Naive thymus-derived CD4-positive, alpha-beta T cell (primary cell): ENCODE results near the gene RAB11B. TPM values are rescaled to one million over a fixed set of nuclear protein-coding genes. Genes with fewer than 3 reads are reported as not detected.
A peak's percentile ranks its signal among the peaks of the same experiment; 100 is the strongest.
"Not testable (repeated sequence)": the region's sequence is repeated elsewhere in the genome, so short reads cannot be mapped to it uniquely, and the experiment has no call there.

Experiments
- ATAC-seq: fragments of 150-1000 bp; cut with Tn5 transposase; 2 replicates; pipeline ENCODE4 v1.10.0; 2021; ENCODE audit warnings: mild to moderate bottlenecking, moderate library complexity
- CTCF ChIA-PET: fragments of 350-600 bp; sonication (Branson Sonifier 250); formaldehyde crosslinking; loops from one replicate; lab custom pipeline; 2021; ENCODE audit warnings: antibody characterized with exemption; lab: Charles Lee
- POLR2A ChIA-PET: fragments of 350-600 bp; sonication (Branson Sonifier 250); formaldehyde crosslinking; loops from one replicate; lab custom pipeline; 2021; ENCODE audit warnings: antibody characterized with exemption, inconsistent platforms; lab: Charles Lee
- DNase-seq, 9 donors: peaks; one replicate each; pipeline versions ENCODE4 v3.0.0 to v3.0.0-alpha.2; 2020 to 2022; ENCODE audit warnings: mixed read lengths in 1 of 9
- H3K27ac ChIP-seq: one replicate; pipeline ENCODE4 v1.7.0; 2013; ENCODE audit warnings: mild to moderate bottlenecking, low read depth, low read length, moderate library complexity
- H3K27me3 ChIP-seq, 2 donors: one replicate each; pipeline ENCODE4 v1.7.0; 2013; ENCODE audit warnings: low read length in 2 of 2, mild to moderate bottlenecking in 2 of 2, moderate library complexity in 2 of 2; ENCODE audit not compliant: control insufficient read depth in 2 of 2, insufficient read depth in 2 of 2
- H3K36me3 ChIP-seq, 3 experiments: 1 replicate in 2 of 3; 2 replicates in 1 of 3; pipeline ENCODE4 v1.7.0; 2013; ENCODE audit warnings: low read length in 3 of 3, mild to moderate bottlenecking in 3 of 3, moderate library complexity in 1 of 3; ENCODE audit not compliant: insufficient read depth in 3 of 3, control insufficient read depth in 2 of 3
- H3K4me1 ChIP-seq, 2 donors: one replicate each; pipeline ENCODE4 v1.7.0; 2013; ENCODE audit warnings: low read length in 2 of 2, mild to moderate bottlenecking in 2 of 2, moderate library complexity in 1 of 2; ENCODE audit not compliant: control insufficient read depth in 2 of 2, insufficient read depth in 2 of 2
- H3K4me3 ChIP-seq: 2 replicates; pipeline ENCODE4 v1.7.0; 2013; ENCODE audit warnings: mild to moderate bottlenecking, low read length
- H3K9me3 ChIP-seq, 3 experiments: 1 replicate in 2 of 3; 2 replicates in 1 of 3; pipeline ENCODE4 v1.7.0; 2013; ENCODE audit warnings: low read length in 3 of 3; ENCODE audit not compliant: control insufficient read depth in 2 of 3
- H3K27ac Mint-ChIP-seq, 9 donors: one replicate each; pipeline ENCODE4 v1.8.0; 2020 to 2022; ENCODE audit warnings: mixed read lengths in 9 of 9, mild to moderate bottlenecking in 8 of 9, moderate library complexity in 5 of 9, inconsistent platforms in 2 of 9
- H3K27me3 Mint-ChIP-seq, 5 donors: one replicate each; pipeline ENCODE4 v1.8.0; 2021 to 2022; ENCODE audit warnings: mixed read lengths in 5 of 5, mild to moderate bottlenecking in 1 of 5
- H3K36me3 Mint-ChIP-seq, 5 donors: one replicate each; pipeline ENCODE4 v1.8.0; 2020 to 2022; ENCODE audit warnings: mixed read lengths in 5 of 5, mild to moderate bottlenecking in 3 of 5, inconsistent platforms in 1 of 5
- H3K4me1 Mint-ChIP-seq, 7 donors: one replicate each; pipeline ENCODE4 v1.8.0; 2020 to 2022; ENCODE audit warnings: mixed read lengths in 7 of 7, mild to moderate bottlenecking in 3 of 7, inconsistent platforms in 1 of 7
- H3K4me3 Mint-ChIP-seq, 10 donors: one replicate each; pipeline ENCODE4 v1.8.0; 2020 to 2022; ENCODE audit warnings: mild to moderate bottlenecking in 10 of 10, mixed read lengths in 10 of 10, moderate library complexity in 6 of 10, inconsistent platforms in 2 of 10
- H3K9me3 Mint-ChIP-seq, 11 donors: one replicate each; pipeline ENCODE4 v1.8.0; 2020 to 2022; ENCODE audit warnings: mixed read lengths in 11 of 11, mild to moderate bottlenecking in 4 of 11, inconsistent platforms in 1 of 11, moderate library complexity in 1 of 11
- intact Hi-C, 2 donors: fragments of 100-400 bp; cut with micrococcal nuclease; formaldehyde crosslinking; loops; one replicate each; pipeline ENCODE4 v1.15.1; 2023
- polyA plus RNA-seq, 2 donors: library from polyadenylated mRNA; unstranded; fragments of 300-500 nt; fragmentation: Illumina TruSeq; gene quantifications; one replicate each; pipeline ENCODE4 v1.2.3, GENCODE V29; 2021
- total RNA-seq, 6 experiments: library from RNA in 5 of 6; stranded (reverse) in 5 of 6; gene quantifications; 1 replicate in 5 of 6; 2 replicates in 1 of 6; pipeline ENCODE4 v1.2.3 and lab custom pipeline; 2021 to 2026

The RAB11B gene
- total RNA-seq (100 to 1,000 TPM in 3 of 5 experiments, 10 to 100 TPM in 2; 77.4 to 113 (median 103) TPM), polyA plus RNA-seq (10 to 100 TPM; 53.1 to 63.8 TPM), total RNA-seq (lab: John Stamatoyannopoulos, UW) (22.2 reads per million, percentile 53 among the genes with 10 or more reads in this experiment)

GRCh38 chr19:8389891-8390616 is at the start of gene RAB11B:
Gene RAB11B, plus strand, starts transcription at chr19:8390360. Its CDS starts 57 bp downstream, at chr19:8390417.
- H3K27ac ChIP-seq = peak within 1 kb of the TSS; percentile 98
- H3K36me3 ChIP-seq = no peaks in the 10 kb centered on the region
- H3K4me1 ChIP-seq = peaks cover 4 to 8% of the 10 kb centered on the region in 2 donors
- ATAC-seq (peak; percentile 93), DNase-seq (peak; percentile 81 to 99 (median 98))
- intact Hi-C loops = loop anchor here (1.0 to 5.0 kb wide), 13 partner anchors 23 to 468 kb away; partner anchors contain the start of genes CD320 (in 2 of the 2), HNRNPM (in 2 of the 2), KANK3 (in 2 of the 2) and MARCHF2 (in 2 of the 2)
- no peaks in the 10 kb centered on the region for H3K27me3 ChIP-seq
- H3K36me3 Mint-ChIP-seq = peaks cover 0 to 11% (median 4%) of the 10 kb centered on the region in 5 donors
- H3K27me3 Mint-ChIP-seq = no peaks in the 10 kb centered on the region
- H3K9me3 Mint-ChIP-seq = peaks cover 0 to 5% (median 0%) of the 10 kb centered on the region in 11 donors
- ChIA-PET CTCF (no interaction called here), POLR2A (interaction anchor here (0.6 to 2.1 kb wide), 9 partner anchors 8 to 469 kb away, joined by 3 to 17 read pairs (median 4); partner anchors contain the start of genes HNRNPM, MARCHF2, NDUFA7 and RPS28)
- H3K4me1 Mint-ChIP-seq = peaks cover 18 to 36% (median 28%) of the 10 kb centered on the region in 7 donors
- H3K9me3 ChIP-seq = no peaks in the 10 kb centered on the region
- peak within 1 kb of the TSS; percentile 82 to 98 (median 93) for H3K27ac Mint-ChIP-seq
- H3K4me3 ChIP-seq = peak within 1 kb of the TSS; percentile 87
- H3K4me3 Mint-ChIP-seq = peak within 1 kb of the TSS; percentile 87 to 98 (median 92)

GRCh38 chr19:8341504-8341903 is 48.7 kb upstream of the RAB11B start:
- H3K27me3 ChIP-seq, H3K9me3 Mint-ChIP-seq: not testable (repeated sequence)

GRCh38 chr19:8342316-8342683 is 47.9 kb upstream of the RAB11B start:
- H3K4me1 Mint-ChIP-seq = peaks cover 0 to 13% (median 6%) of the 10 kb centered on the region in 7 donors
- peak overlapping the region in 1 of 9 donors; percentile 8 for H3K27ac Mint-ChIP-seq
- no peak overlapping the region for H3K4me3 ChIP-seq
- H3K9me3 Mint-ChIP-seq = no peaks in the 10 kb centered on the region
- no peak for DNase-seq
- ChIA-PET CTCF (interaction anchor here (1.0 kb wide), 1 partner anchor 12 kb away, joined by 4 read pairs; no protein-coding TSS in a partner anchor), POLR2A (interaction anchor here (4.0 kb wide), 1 partner anchor 20 kb away, joined by 15 read pairs; the partner anchor contains the start of genes NDUFA7 and RPS28)
- H3K27me3 Mint-ChIP-seq = peaks cover 9 to 48% (median 11%) of the 10 kb centered on the region in 5 donors
- H3K9me3 ChIP-seq = no peaks in the 10 kb centered on the region
- H3K4me1 ChIP-seq = no peaks in the 10 kb centered on the region
- H3K4me3 Mint-ChIP-seq = peak overlapping the region in 9 of 10 donors; percentile 20 to 88 (median 64)
- no peaks in the 10 kb centered on the region for H3K27me3 ChIP-seq
- H3K36me3 ChIP-seq = no peaks in the 10 kb centered on the region
- H3K36me3 Mint-ChIP-seq = no peaks in the 10 kb centered on the region
- intact Hi-C loops = loop anchor here (2.0 to 5.0 kb wide), 4 partner anchors 49 to 250 kb away; partner anchors contain the start of genes RAB11B (in 2 of the 2) and MARCHF2 (in 1 of the 2)
- ATAC-seq = no peak
- H3K27ac ChIP-seq = no peak overlapping the region

More at GRCh38 chr19:8341504-8341903, 48.7 kb upstream of the RAB11B start:
- Mint-ChIP-seq H3K4me1 (peaks cover 0 to 13% (median 7%) of the 10 kb centered on the region in 7 donors), H3K27me3 (peaks cover 9 to 54% (median 14%) of the 10 kb centered on the region in 5 donors), H3K27ac (peak overlapping the region in 1 of 9 donors; percentile 43), H3K4me3 (peak overlapping the region in 8 of 10 donors; percentile 29 to 87 (median 54))
- POLR2A ChIA-PET = interaction anchor here (4.0 kb wide), 1 partner anchor 19 kb away, joined by 15 read pairs; the partner anchor contains the start of genes NDUFA7 and RPS28
- not testable (repeated sequence) for H3K27ac ChIP-seq, ATAC-seq, DNase-seq, H3K9me3 ChIP-seq, H3K4me1 ChIP-seq, H3K36me3 Mint-ChIP-seq, H3K4me3 ChIP-seq, H3K36me3 ChIP-seq
- intact Hi-C loops = loop anchor here in 1 of 2 donors (5.0 kb wide), 3 partner anchors 71 to 251 kb away; partner anchors contain the start of gene MARCHF2
- CTCF ChIA-PET = interaction anchor here (1.0 to 1.1 kb wide), 2 partner anchors 12 to 72 kb away, joined by 4 read pairs; no protein-coding TSS in a partner anchor

GRCh38 chr19:8342684-8343482 is 47.3 kb upstream of the RAB11B start, which contains the start of gene KANK3:
Gene KANK3, minus strand, starts transcription at chr19:8343262. Its CDS starts 5,434 bp downstream, at chr19:8337828.
- H3K27me3 Mint-ChIP-seq = peaks cover 5 to 46% (median 5%) of the 10 kb centered on the region in 5 donors
- H3K27ac Mint-ChIP-seq = peak within 1 kb of the TSS in 5 of 9 donors; percentile 8 to 84 (median 67)
- intact Hi-C loops = loop anchor here (1.0 to 5.0 kb wide), 5 partner anchors 22 to 249 kb away; partner anchors contain the start of genes RAB11B (in 2 of the 2), MARCHF2 (in 1 of the 2), NDUFA7 (in 1 of the 2) and RPS28 (in 1 of the 2)

GRCh38 chr19:8343483-8343844 is 46.7 kb upstream of the RAB11B start:
- POLR2A ChIA-PET = interaction anchor here (0.5 to 4.0 kb wide), 3 partner anchors 21 to 1990 kb away, joined by 3 to 15 read pairs (median 3); partner anchors contain the start of genes NDUFA7 and RPS28
- DNase-seq = no peak
- H3K4me3 Mint-ChIP-seq = peak overlapping the region; percentile 64 to 88 (median 82)
- H3K9me3 ChIP-seq = no peaks in the 10 kb centered on the region
- ATAC-seq = no peak
- peak overlapping the region; percentile 64 for H3K4me3 ChIP-seq
- H3K4me1 Mint-ChIP-seq = peaks cover 0 to 13% (median 6%) of the 10 kb centered on the region in 7 donors
- H3K27me3 ChIP-seq = no peaks in the 10 kb centered on the region
- CTCF ChIA-PET = no interaction called here
- H3K27me3 Mint-ChIP-seq = peaks cover 0 to 41% (median 4%) of the 10 kb centered on the region in 5 donors
- H3K36me3 ChIP-seq = no peaks in the 10 kb centered on the region
- no peaks in the 10 kb centered on the region for H3K36me3 Mint-ChIP-seq
- intact Hi-C loops = loop anchor here (1.0 to 5.0 kb wide), 5 partner anchors 22 to 249 kb away; partner anchors contain the start of genes RAB11B (in 2 of the 2), MARCHF2 (in 1 of the 2), NDUFA7 (in 1 of the 2) and RPS28 (in 1 of the 2)
- H3K27ac ChIP-seq = no peak overlapping the region
- peak overlapping the region in 2 of 9 donors; percentile 67 to 84 for H3K27ac Mint-ChIP-seq
- H3K9me3 Mint-ChIP-seq = no peaks in the 10 kb centered on the region
- H3K4me1 ChIP-seq = no peaks in the 10 kb centered on the region

More at GRCh38 chr19:8342684-8343482, 47.3 kb upstream of the RAB11B start, which contains the start of gene KANK3:
- Mint-ChIP-seq H3K36me3 (no peaks in the 10 kb centered on the region), H3K4me3 (peak within 1 kb of the TSS; percentile 64 to 88 (median 82)), H3K4me1 (peaks cover 0 to 13% (median 6%) of the 10 kb centered on the region in 7 donors), H3K9me3 (no peaks in the 10 kb centered on the region)
- CTCF ChIA-PET = no interaction called here
- Histone ChIP-seq H3K27ac (peak within 1 kb of the TSS; percentile 56), H3K4me3 (peak within 1 kb of the TSS; percentile 64), H3K27me3 (no peaks in the 10 kb centered on the region), H3K36me3 (no peaks in the 10 kb centered on the region), H3K9me3 (no peaks in the 10 kb centered on the region), H3K4me1 (no peaks in the 10 kb centered on the region)
- ATAC-seq (peak; percentile 100), DNase-seq (peak; percentile 74 to 90 (median 86))
- POLR2A ChIA-PET = interaction anchor here (0.5 to 4.0 kb wide), 3 partner anchors 20 to 1991 kb away, joined by 3 to 15 read pairs (median 3); partner anchors contain the start of genes NDUFA7 and RPS28
